ENCODE measurements around the gene OR5M11. TPM values are rescaled to one million over a fixed set of nuclear protein-coding genes. Genes with fewer than 3 reads are reported as not detected.
A peak's percentile ranks its signal among the peaks of the same experiment; 100 is the strongest.
"Not testable (repeated sequence)": the region's sequence is repeated elsewhere in the genome, so short reads cannot be mapped to it uniquely, and the experiment has no call there.

OR5M11 gene
- not detected for total RNA-seq

- in situ Hi-C loops (cut with MboI; ENCODE audit: low pct_ligation_motif_present in 1 of 4, low pct_unique_long_range_greater_than_20kb in 1 of 4, low sequenced_read_pairs in 3 of 4) (no loop called here), intact Hi-C loops (cut with DNase I; ENCODE audit: low total_unique reads) (no loop called here)
- TF ChIP-seq POLR2AphosphoS5 (IDR thresholded peaks at IDR 0.05) = no peak
- no peak for TF ChIP-seq CTCF (IDR thresholded peaks at IDR 0.05)
- TF ChIP-seq EP300 (IDR thresholded peaks at IDR 0.05; ENCODE audit: low read depth) = no peak
- TF ChIP-seq POLR2A (IDR thresholded peaks at IDR 0.05) = no peak
- Histone ChIP-seq H3K9me3 (no peaks in the 10 kb centered on the region), H3K27me3 (no peaks in the 10 kb centered on the region), H3K4me1 (peaks cover 0 to 7% (median 0%) of the 10 kb centered on the region in 4 donors), H3K27ac (no peak within 1 kb of the TSS), H3K4me3 (no peak within 1 kb of the TSS), H3K36me3 (no peaks in the 10 kb centered on the region)
- WGBS, 2 donors (ENCODE audit: low coverage in 1 of 2) = 82 to 85% methylated on average over 2 of the region's 2 CpGs
- DNase-seq = no peak
These were observed at the start of gene OR5M11 for GRCh38 chr11:56543157-56543556. TSS of gene OR5M11 (minus strand) at chr11:56543257. CDS start at chr11:56543257, 0 bp downstream.

GRCh38 chr11:56592088-56592717 lies 49.1 kb upstream of the OR5M11 start:
- intact Hi-C loops (cut with DNase I; ENCODE audit: low total_unique reads); H3K27ac ChIP-seq; H3K9me3 ChIP-seq; H3K4me1 ChIP-seq; H3K27me3 ChIP-seq; H3K36me3 ChIP-seq; DNase-seq; H3K4me3 ChIP-seq: not testable (repeated sequence)
- in situ Hi-C loops (cut with MboI; ENCODE audit: low pct_ligation_motif_present in 1 of 4, low pct_unique_long_range_greater_than_20kb in 1 of 4, low sequenced_read_pairs in 3 of 4) = loop anchor here in 1 of 4 donors (25.0 kb wide), 1 partner anchor 95 kb away; the partner anchor contains the start of gene OR9G1
- 90 to 94% methylated on average over 2 to 20 of the region's 20 CpGs for WGBS, 2 donors (ENCODE audit: low coverage in 1 of 2)

GRCh38 chr11:56577621-56578020 lies 34.6 kb upstream of the OR5M11 start, which contains the start of gene OR5M10:
TSS of gene OR5M10 (minus strand) at chr11:56577721. CDS start at chr11:56577721, 0 bp downstream.
- no peaks in the 10 kb centered on the region for H3K9me3 ChIP-seq
- 59 to 68% methylated on average over 3 of the region's 3 CpGs for WGBS, 2 donors (ENCODE audit: low coverage in 1 of 2)
- in situ Hi-C loops (cut with MboI; ENCODE audit: low pct_ligation_motif_present in 1 of 4, low pct_unique_long_range_greater_than_20kb in 1 of 4, low sequenced_read_pairs in 3 of 4) = loop anchor here in 1 of 4 donors (25.0 kb wide), 1 partner anchor 110 kb away; the partner anchor contains the start of gene OR9G1

GRCh38 chr11:56558574-56558973 lies 15.5 kb upstream of the OR5M11 start:
- Histone ChIP-seq H3K27ac (no peak overlapping the region), H3K9me3 (no peaks in the 10 kb centered on the region), H3K4me3 (no peak overlapping the region), H3K36me3 (no peaks in the 10 kb centered on the region), H3K4me1 (no peaks in the 10 kb centered on the region), H3K27me3 (no peaks in the 10 kb centered on the region)
- in situ Hi-C loops (cut with MboI; ENCODE audit: low pct_ligation_motif_present in 1 of 4, low pct_unique_long_range_greater_than_20kb in 1 of 4, low sequenced_read_pairs in 3 of 4) (no loop called here), intact Hi-C loops (cut with DNase I; ENCODE audit: low total_unique reads) (no loop called here)
- no peak for TF ChIP-seq POLR2AphosphoS5 (IDR thresholded peaks at IDR 0.05)
- no peak for TF ChIP-seq CTCF (IDR thresholded peaks at IDR 0.05)
- TF ChIP-seq POLR2A (IDR thresholded peaks at IDR 0.05) = no peak
- no peak for TF ChIP-seq EP300 (IDR thresholded peaks at IDR 0.05; ENCODE audit: low read depth)
- 40 to 92% methylated on average over 4 to 6 of the region's 6 CpGs for WGBS, 2 donors (ENCODE audit: low coverage in 1 of 2)
- DNase-seq = peak; percentile 33

More at GRCh38 chr11:56577621-56578020, 34.6 kb upstream of the OR5M11 start, which contains the start of gene OR5M10:
- TF ChIP-seq POLR2A (IDR thresholded peaks at IDR 0.05) (no peak), EP300 (IDR thresholded peaks at IDR 0.05; ENCODE audit: low read depth) (no peak), POLR2AphosphoS5 (IDR thresholded peaks at IDR 0.05) (no peak), CTCF (IDR thresholded peaks at IDR 0.05) (no peak)
- intact Hi-C loops (cut with DNase I; ENCODE audit: low total_unique reads) = no loop called here
- Histone ChIP-seq H3K36me3 (no peaks in the 10 kb centered on the region), H3K4me3 (no peak within 1 kb of the TSS), H3K4me1 (no peaks in the 10 kb centered on the region), H3K27ac (no peak within 1 kb of the TSS), H3K27me3 (no peaks in the 10 kb centered on the region)
- no peak for DNase-seq

GRCh38 chr11:56554691-56555090 lies 11.6 kb upstream of the OR5M11 start:
- intact Hi-C loops (cut with DNase I; ENCODE audit: low total_unique reads) = not testable (repeated sequence)

More at GRCh38 chr11:56554691-56555090, 11.6 kb upstream of the OR5M11 start:
- DNase-seq; H3K9me3 ChIP-seq; H3K27ac ChIP-seq; H3K27me3 ChIP-seq; H3K4me1 ChIP-seq; H3K4me3 ChIP-seq; H3K36me3 ChIP-seq; in situ Hi-C loops (cut with MboI; ENCODE audit: low pct_ligation_motif_present in 1 of 4, low pct_unique_long_range_greater_than_20kb in 1 of 4, low sequenced_read_pairs in 3 of 4): not testable (repeated sequence)
- WGBS, 2 donors (ENCODE audit: low coverage in 1 of 2) = 89 to 97% methylated on average over 3 to 13 of the region's 13 CpGs
